Epithelial cell of proximal tubule (primary cell): ENCODE data around the gene PAQR5. TPM values are rescaled to one million over a fixed set of nuclear protein-coding genes. Genes with fewer than 3 reads are reported as not detected.

Experiments used
- DNase-seq: peaks from one replicate; pipeline ENCODE4 v3.0.0-alpha.2; 2011; ENCODE audit warnings: low read depth
- H3K4me3 ChIP-seq: 2 replicates; pipeline ENCODE4 v1.5.1; 2011; ENCODE audit warnings: low read depth, mild to moderate bottlenecking, low read length
- total RNA-seq: library from RNA; depleted of rRNA; stranded (reverse); fragments of >200 nt; gene quantifications from 2 replicates; pipeline ENCODE4 v1.2.3, GENCODE V29; 2015
- TF ChIP-seq, protein P1 (sequence below): conservative IDR thresholded peaks from 2 replicates; pipeline ENCODE4 v1.5.1; 2012; ENCODE audit warnings: low read depth, mild to moderate bottlenecking, low read length

PAQR5 gene
- total RNA-seq, 1 donor from 2014 or later, result 9.5 TPM

DNA sequence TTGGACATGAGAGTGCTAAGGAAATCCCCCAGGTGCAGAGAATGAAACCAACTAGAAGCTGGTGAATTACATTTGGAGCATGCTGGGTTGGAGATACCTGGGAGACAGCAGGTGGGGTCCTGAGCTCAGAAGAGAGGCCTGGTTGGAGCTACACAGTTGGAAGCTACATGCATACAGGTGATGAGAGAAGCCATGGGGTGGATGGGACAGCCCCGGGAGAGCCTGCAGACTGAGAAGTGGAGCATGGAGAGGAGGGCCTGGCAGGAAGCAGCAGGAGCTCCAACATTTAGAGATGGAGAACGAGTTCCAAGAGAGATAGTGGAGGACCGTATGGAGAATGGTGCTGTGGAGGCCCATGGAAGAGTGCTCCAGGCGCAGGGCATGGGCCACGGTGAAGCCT, 10.2 kb downstream of the PAQR5 start:
- no peak overlapping the region for H3K4me3 ChIP-seq
- TF ChIP-seq, protein P1, sequence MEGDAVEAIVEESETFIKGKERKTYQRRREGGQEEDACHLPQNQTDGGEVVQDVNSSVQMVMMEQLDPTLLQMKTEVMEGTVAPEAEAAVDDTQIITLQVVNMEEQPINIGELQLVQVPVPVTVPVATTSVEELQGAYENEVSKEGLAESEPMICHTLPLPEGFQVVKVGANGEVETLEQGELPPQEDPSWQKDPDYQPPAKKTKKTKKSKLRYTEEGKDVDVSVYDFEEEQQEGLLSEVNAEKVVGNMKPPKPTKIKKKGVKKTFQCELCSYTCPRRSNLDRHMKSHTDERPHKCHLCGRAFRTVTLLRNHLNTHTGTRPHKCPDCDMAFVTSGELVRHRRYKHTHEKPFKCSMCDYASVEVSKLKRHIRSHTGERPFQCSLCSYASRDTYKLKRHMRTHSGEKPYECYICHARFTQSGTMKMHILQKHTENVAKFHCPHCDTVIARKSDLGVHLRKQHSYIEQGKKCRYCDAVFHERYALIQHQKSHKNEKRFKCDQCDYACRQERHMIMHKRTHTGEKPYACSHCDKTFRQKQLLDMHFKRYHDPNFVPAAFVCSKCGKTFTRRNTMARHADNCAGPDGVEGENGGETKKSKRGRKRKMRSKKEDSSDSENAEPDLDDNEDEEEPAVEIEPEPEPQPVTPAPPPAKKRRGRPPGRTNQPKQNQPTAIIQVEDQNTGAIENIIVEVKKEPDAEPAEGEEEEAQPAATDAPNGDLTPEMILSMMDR, result no peak
- DNase-seq, result no peak

DNA sequence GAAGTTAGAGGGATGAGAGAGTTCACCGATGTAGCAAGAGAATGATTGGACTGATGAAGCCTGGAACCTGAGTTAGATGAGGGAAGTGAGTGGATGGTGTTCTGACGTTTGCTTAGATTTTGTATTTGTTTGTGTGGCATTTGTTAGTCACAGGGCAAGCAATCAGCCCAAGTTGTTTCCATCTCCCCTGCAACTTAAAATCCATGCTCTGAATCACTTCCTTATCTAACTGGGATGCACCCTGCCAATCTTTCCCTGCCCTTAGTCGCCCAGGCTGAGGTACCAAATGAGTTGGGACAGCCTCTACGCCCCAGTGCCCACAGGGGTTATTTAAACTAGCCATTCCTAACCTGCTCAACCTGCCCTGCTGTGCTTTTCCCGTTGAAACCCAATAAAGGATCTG, 12.6 kb downstream of the PAQR5 start:
- no peak for DNase-seq
- TF ChIP-seq, protein P1, result no peak
- H3K4me3 ChIP-seq, result no peak overlapping the region

DNA sequence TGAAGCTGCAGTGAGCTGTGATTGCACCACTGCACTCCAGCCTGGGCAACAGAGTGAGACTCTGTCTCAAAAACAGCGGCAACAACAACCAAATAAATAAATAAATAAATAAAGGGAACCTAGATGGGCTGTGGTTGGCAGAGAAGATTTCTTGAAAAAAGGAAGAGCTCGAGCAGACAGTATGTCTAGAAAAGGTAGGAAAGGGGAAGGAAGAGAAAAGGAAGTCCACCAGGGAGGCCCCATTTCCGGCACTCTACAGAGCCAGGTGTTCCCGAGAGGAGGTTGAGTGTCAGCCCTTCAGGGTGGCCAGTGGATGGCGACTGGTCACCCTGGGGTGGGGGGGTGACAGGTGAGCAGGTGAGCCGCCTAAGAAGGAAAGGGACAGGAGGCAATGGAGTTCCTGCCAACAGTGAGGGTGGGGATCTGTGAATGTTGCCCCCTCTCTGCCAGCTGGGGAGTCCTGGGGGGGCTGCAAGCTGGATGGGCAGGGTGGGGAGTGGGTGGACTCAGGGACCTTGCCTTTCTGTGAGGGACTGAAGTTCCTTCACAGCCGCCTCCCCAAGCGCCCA, 14.8 kb downstream of the PAQR5 start:
- no peak for DNase-seq
- TF ChIP-seq, protein P1, result no peak
- no peak overlapping the region for H3K4me3 ChIP-seq

DNA sequence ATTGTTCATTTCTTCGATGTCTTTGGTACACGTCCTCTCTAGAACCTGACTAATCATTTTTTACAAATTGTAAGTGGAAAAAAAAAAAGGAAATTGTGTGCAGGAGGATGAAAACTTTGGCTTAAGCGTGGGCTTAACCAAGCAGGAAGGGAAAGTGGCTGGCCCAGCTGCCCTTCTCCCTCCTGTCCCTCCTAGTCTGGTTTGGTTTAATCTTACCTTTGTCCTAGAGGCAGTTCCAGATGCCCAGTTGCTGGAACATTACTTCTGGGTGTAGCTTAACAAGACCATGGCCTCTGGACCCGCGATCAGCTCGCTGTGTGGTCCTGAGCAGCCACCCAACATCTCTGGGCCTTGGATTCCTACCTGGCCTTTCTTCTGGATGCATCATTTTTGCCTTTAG, 15.4 kb downstream of the PAQR5 start:
- TF ChIP-seq, protein P1, result no peak
- no peak overlapping the region for H3K4me3 ChIP-seq
- DNase-seq, result no peak

DNA sequence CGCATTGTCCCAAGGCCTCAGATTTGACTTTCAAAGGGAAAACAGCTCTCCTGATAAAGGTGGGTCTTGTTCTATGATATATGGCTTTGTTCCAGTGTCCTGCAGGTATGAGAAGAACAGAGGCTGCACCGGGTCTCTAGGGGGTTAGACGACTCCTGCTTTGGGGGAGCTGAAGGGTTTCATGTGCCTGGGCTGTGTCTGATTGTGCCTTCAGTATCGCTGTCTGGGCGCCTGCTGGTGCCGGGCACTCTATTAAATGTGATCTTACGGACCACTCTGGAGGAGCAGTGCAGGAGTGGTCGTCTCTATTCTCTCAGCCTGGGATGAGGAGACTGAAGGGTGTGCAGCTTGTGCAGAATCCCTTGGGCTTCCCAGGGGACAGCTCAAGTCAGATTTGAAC, 16.0 kb downstream of the PAQR5 start:
- TF ChIP-seq, protein P1, result no peak

DNA sequence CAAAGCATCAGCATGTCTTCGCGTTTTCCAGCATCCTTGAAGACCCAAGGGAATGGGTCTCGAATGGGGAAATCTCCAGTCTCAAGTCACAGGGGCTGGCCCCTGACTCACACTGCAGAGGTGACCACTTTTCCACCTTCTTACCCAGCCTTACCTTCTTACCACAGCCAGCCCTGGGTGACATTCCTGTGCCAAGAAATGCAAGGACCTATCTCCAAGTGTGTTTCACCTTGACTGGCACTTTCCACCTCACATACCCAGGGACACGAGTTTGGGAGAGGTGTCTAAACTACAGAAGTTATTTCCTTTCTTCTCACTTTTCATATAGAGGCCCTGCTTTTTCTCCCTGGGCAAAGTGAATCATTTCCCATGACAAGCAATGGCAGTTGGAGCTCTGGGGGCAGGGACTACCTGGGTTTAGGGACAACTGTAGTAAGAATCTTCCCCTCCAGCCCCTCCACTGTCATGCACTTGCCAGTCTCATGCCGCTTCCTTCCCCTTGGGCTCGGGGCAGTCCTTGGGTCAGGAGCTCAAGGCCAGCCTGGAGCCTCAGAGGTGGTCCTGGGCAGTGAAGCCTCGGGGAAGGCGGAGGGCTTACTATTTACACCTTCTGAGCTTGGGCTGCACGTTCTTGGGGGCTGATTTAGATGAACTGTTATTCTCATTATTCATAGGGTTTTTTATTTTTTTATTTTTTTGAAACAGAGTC, 16.8 kb downstream of the PAQR5 start:
- DNase-seq, result no peak
- H3K4me3 ChIP-seq, result no peak overlapping the region
- TF ChIP-seq, protein P1, result no peak

More for the DNA sequence above, 16.0 kb downstream of the PAQR5 start:
- no peak overlapping the region for H3K4me3 ChIP-seq
- DNase-seq, result no peak

DNA sequence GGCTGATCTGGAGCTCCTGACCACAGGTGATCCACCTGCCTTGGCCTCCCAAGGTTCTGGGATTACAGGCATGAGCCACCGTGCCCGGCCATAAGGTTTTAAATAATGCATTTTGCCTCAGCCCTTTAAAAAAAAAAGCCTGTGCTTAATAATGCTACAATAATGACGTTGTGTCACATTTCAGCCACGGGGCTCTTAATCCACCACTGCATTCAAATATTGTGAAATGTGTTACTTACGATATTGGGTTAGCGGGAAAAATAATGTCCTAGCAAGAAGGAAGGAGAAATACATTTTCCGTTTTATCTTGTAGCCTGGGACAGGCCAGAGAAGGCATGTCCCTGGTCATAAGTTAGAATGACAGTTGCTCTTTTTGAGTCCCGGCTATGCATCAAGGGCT, 17.6 kb downstream of the PAQR5 start:
- TF ChIP-seq, protein P1, result no peak
- no peak overlapping the region for H3K4me3 ChIP-seq
- DNase-seq, result no peak
